ENCODE results near the gene BBS1. TPM values are rescaled to one million over a fixed set of nuclear protein-coding genes. Genes with fewer than 3 reads are reported as not detected.

Gene BBS1
- total and polyA plus RNA-seq, 4 donors: 4.2 to 18.5 (median 8.6) TPM

- no peak for DNase-seq (ENCODE audit: low spot score)
- peaks cover 5 to 12% (median 8%) of the 10 kb centered on the region in 4 donors for H3K4me1 ChIP-seq (ENCODE audit: control insufficient read depth in 4 of 4, insufficient read depth in 4 of 4, low read length in 3 of 4)
- H3K36me3 ChIP-seq (ENCODE audit: control insufficient read depth in 4 of 4, insufficient read depth in 3 of 4, low read depth in 1 of 4, low read length in 3 of 4): peaks cover 2 to 26% (median 4%) of the 10 kb centered on the region in 4 donors
- H3K4me3 ChIP-seq (ENCODE audit: low read depth in 1 of 3, low read length in 3 of 3): no peak overlapping the region
- no peak overlapping the region for H3K27ac ChIP-seq (ENCODE audit: low read depth in 1 of 2, low read length in 2 of 2)
- WGBS: 89% methylated on average over 4 of the region's 4 CpGs
- H3K9ac ChIP-seq (ENCODE audit: low read depth in 1 of 2, low read length in 2 of 2): no peak overlapping the region
- no peaks in the 10 kb centered on the region for H3K9me3 ChIP-seq (ENCODE audit: control insufficient read depth in 4 of 4, low read length in 3 of 4)
- TF ChIP-seq NR2F2 (IDR thresholded peaks at IDR 0.05) (no peak), YY1 (IDR thresholded peaks at IDR 0.05) (no peak), JUND (IDR thresholded peaks at IDR 0.05) (no peak), RXRA (IDR thresholded peaks at IDR 0.05) (no peak), ZBTB33 (IDR thresholded peaks at IDR 0.05) (no peak), REST (IDR thresholded peaks at IDR 0.05) (no peak), ATF3 (IDR thresholded peaks at IDR 0.05) (no peak), FOXA1 (IDR thresholded peaks at IDR 0.05) (no peak), SP1 (IDR thresholded peaks at IDR 0.05) (no peak), RAD21 (IDR thresholded peaks at IDR 0.05) (no peak), MAX (IDR thresholded peaks at IDR 0.05) (no peak), FOXA2 (IDR thresholded peaks at IDR 0.05) (no peak), CTCF (IDR thresholded peaks at IDR 0.05; ENCODE audit: low read depth, low read length, missing input control) (no peak), TAF1 (conservative IDR thresholded peaks at IDR 0.05) (no peak)
- H3K27me3 ChIP-seq (ENCODE audit: control insufficient read depth in 4 of 4, insufficient read depth in 4 of 4, low read length in 3 of 4): no peaks in the 10 kb centered on the region
These were observed 31.5 kb downstream of the BBS1 start for GRCh38 chr11:66541892-66542291.

GRCh38 chr11:66542362-66542761 is 31.9 kb downstream of the BBS1 start:
- H3K4me3 ChIP-seq (ENCODE audit: low read depth in 1 of 3, low read length in 3 of 3): no peak overlapping the region
- H3K4me1 ChIP-seq (ENCODE audit: control insufficient read depth in 4 of 4, insufficient read depth in 4 of 4, low read length in 3 of 4): peaks cover 5 to 12% (median 8%) of the 10 kb centered on the region in 4 donors
- no peaks in the 10 kb centered on the region for H3K9me3 ChIP-seq (ENCODE audit: control insufficient read depth in 4 of 4, low read length in 3 of 4)
- DNase-seq (ENCODE audit: low spot score): no peak
- no peak overlapping the region for H3K9ac ChIP-seq (ENCODE audit: low read depth in 1 of 2, low read length in 2 of 2)
- H3K36me3 ChIP-seq (ENCODE audit: control insufficient read depth in 4 of 4, insufficient read depth in 3 of 4, low read depth in 1 of 4, low read length in 3 of 4): peaks cover 2 to 26% (median 4%) of the 10 kb centered on the region in 4 donors
- WGBS: 95% methylated on average over 10 of the region's 10 CpGs
- H3K27ac ChIP-seq (ENCODE audit: low read depth in 1 of 2, low read length in 2 of 2): no peak overlapping the region
- H3K27me3 ChIP-seq (ENCODE audit: control insufficient read depth in 4 of 4, insufficient read depth in 4 of 4, low read length in 3 of 4): no peaks in the 10 kb centered on the region
- TF ChIP-seq SP1 (IDR thresholded peaks at IDR 0.05): no peak
- no peak for TF ChIP-seq TAF1 (conservative IDR thresholded peaks at IDR 0.05)
- no peak for TF ChIP-seq EGR1 (IDR thresholded peaks at IDR 0.05; ENCODE audit: low read depth in 2 of 2)
- TF ChIP-seq ATF3 (IDR thresholded peaks at IDR 0.05): no peak
- TF ChIP-seq RXRA (IDR thresholded peaks at IDR 0.05): no peak
- TF ChIP-seq HNF4A (conservative IDR thresholded peaks at IDR 0.05): no peak
- TF ChIP-seq HNF4G (IDR thresholded peaks at IDR 0.05): no peak
- TF ChIP-seq NR2F2 (IDR thresholded peaks at IDR 0.05): no peak
- no peak for TF ChIP-seq GABPA (IDR thresholded peaks at IDR 0.05 in 1 of 2, conservative IDR thresholded peaks at IDR 0.05 in 1 of 2)
- TF ChIP-seq RAD21 (IDR thresholded peaks at IDR 0.05): no peak
- no peak for TF ChIP-seq CTCF (IDR thresholded peaks at IDR 0.05; ENCODE audit: low read depth, low read length, missing input control)
- TF ChIP-seq ZBTB33 (IDR thresholded peaks at IDR 0.05): no peak
- TF ChIP-seq FOXA2 (IDR thresholded peaks at IDR 0.05): no peak
- TF ChIP-seq FOXA1 (IDR thresholded peaks at IDR 0.05): no peak
- TF ChIP-seq YY1 (IDR thresholded peaks at IDR 0.05): no peak
